DMS79 treated with DMSO at 0.1 percent for 48 hours (cell line): Measurements from ENCODE around the gene H2BK1.

Experiments used
- DNase-seq: peaks from one replicate; lab custom pipeline; 2025; lab: John Stamatoyannopoulos, UW

The H2BK1 gene

DNA sequence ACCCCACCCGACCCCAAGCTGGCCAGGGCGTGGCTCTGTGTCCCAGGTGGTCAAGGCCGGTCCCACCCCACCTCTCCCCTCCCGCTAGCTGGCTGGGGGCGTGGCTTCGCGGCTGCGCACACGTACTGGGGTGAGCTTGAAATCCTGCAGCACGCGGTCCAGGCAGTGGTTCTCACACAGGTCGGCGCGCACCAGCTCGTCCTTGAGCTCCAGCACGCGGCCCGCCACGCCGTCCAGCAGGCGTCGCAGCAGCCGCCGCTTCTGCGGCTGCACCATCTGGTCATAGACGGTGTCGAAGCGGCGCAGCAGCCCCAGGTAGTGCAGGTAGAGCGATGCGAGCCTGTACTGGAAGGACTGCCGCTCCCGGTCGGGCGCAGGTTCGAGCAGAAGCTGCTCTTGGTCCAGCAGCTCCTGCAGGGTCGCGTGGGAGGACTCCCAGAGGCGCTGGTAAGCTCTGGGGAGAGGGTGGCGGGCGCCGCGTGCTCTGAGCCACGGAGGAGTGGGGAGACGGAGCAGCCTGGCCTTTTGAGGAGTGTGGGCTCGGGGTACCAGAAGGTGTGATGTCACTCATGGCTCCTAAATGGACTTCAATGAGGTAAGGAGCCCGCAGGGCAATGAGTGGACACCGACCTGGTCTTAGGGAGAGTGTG, 5.8 kb downstream of the H2BK1 start:
- no peak for DNase-seq

DNA sequence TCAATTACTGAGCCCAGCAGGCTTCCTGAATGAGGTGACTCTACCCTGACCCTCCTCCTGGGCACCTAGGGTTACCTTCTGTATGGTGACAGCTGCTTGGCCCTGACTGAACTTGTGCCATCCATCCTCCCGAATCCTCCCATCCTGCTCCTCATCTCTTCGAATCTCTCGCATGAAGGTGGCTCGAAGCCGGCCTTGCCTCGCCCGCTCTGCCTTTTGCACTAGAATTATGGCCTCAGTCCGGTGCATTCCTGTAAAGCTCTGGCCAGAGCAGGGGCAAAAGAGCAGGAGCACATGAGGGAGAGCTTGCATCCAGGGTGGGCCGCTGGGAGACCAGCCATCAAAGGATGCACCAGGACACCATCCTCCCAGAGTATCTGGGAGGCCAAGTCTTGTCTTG, 7.5 kb downstream of the H2BK1 start:
- DNase-seq, result no peak

DNA sequence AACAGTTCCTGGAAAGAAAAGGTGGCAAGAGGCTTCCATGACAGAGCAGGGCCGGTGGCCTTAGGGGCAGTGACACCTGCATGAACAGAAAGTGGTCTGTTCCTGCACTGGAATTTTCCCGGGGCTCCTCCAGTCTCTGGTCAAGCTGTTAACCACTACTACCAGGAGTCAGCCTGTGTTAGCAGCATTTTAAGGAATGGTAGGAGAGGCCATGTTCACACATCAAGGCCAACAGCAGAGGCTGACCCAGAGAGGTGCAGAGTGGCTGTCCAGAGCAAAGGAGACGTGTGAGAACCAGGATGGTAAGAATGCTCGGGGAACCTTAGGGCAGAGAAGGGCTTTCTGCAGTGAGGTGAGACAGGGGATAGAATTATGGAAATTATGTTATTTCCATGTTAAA, 8.5 kb downstream of the H2BK1 start:
- DNase-seq, result no peak

DNA sequence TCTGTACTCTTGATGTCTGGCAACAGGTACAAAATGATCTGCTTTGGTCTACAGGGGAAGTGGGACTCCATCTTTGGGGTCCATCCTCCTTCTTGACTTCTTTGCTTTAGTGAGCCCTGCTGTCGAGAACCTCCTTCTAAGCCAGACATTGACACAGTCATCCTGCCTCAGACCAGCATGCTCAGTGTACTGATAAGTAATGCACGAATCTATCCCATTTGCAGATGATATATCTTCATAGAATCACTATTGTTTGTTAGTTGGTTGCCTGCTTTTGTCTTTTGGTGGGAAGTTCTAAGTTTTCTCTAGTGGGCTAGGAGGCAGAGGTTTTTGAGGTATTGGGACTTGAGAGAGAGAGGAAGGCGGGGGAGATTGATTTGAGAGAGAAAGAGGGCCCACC, 8.9 kb downstream of the H2BK1 start:
- no peak for DNase-seq

DNA sequence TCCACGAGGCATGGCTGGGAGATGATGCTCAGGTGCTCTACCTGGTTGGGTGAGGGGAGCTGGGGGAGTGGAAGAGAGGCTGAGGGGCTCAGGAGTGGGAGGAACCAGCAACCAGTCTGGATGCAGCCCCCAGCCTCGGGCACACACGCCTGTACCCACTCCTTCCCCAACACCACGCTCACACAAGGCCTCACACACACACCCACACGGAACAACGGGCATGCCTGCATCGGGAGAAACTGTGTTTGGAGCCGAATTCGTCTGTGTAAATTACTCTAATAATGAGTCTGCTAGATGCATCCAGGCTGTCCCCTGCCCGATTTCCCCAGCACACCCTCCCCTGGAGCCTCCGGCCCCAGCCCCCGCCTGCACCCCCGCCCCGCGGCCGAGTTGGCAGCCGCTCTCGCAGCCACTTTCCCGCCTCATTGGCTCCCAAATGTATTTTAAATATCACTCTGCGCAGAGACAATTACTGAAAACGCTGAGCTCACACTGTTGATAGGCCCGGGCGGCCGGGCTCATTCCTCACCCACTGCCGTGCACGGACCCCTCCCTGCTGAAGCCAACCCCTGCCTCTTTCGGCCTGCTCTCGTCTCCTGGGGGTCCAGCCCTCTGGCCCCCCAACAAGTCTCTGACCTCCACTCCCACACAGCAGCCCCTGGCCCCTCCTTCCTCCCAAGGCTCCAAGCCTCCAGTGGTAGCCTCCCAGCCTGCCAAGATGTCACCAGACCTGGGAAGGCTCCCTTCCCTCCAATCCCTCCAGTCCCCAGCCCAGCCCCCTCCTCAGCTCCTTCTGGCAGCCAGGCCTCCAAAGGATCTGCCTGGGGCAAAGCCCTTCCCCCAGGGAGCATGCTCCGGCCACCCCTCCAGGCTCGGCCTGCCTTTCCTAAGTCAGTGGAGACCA, 11.1 kb downstream of the H2BK1 start:
- peak; percentile 42 for DNase-seq

DNA sequence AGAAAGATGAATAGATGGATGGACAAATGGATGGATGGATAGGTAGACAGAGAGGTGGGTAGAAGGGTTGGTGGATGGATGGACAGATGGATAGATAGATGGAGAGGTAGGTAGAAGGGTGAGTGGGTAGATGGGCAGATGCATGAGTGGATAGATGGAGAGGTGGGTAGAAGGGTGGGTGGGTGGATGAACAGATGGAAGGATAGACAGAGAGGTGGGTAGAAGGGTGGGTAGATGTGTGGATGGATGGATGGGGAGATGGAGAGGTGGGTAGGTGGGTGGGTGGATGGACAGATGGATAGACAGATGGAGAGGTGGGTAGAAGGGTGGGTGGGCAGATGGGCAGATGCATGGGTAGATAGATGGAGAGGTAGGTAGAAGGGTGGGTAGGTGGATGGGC, 12.4 kb downstream of the H2BK1 start:
- no peak for DNase-seq

DNA sequence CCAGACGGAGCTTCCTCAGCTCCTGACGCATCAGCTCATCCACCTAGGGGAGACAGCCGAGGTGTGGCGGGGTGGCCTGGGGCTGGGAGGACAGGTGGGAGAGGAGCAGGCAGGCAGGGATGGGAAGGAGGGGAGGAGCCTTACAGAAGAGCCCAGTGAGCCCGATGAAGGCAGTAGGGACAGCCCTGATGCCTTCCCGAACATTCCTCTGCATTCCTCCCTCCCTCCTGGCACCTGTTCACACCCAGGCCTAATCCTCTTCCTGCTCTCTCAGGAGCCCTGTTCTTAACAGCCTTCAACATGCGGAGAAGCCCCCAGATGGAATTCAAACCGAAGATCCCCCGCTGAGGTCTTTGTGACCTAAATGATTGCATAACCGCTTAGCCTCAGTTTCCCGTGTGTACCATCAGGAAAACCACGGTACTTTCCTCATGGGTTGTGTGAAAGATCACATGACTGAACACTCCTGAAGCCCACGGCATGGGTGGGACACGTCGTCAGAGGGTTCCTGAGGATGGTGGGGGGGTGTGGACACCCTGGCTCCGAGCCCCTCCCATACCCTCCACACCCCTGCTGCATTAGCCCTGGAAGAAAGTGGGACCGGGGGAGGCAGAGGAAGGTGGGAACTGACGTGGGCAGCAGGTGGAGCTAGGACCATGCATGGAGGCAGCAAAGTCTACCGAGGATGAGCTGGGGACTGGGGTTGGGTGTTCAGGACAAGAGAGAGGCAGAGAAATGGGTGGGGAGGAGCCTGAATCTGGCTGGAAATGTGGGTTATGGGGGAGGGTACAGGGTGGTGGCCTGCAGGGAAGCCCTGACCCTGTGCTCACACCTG, 14.5 kb downstream of the H2BK1 start:
- no peak for DNase-seq

DNA sequence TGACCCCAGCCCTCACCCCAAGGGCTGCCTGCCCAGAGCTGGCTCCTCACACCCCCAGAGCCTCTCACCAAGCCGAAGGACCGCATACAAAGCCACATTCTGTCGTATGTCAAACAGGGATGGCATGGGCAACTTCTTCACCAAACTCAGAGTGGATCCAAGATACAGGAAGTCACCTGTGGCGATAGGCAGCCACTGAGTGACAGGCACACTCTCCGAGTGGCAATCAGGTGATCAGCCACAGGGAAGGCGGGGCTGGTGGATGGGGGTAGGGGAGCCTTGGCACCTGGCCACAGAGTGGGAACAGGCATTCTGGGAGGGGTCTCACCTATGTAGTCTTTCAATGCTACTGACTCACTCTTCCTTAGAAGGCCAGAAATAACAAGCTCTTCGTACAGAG, 16.1 kb downstream of the H2BK1 start:
- DNase-seq, result no peak

DNA sequence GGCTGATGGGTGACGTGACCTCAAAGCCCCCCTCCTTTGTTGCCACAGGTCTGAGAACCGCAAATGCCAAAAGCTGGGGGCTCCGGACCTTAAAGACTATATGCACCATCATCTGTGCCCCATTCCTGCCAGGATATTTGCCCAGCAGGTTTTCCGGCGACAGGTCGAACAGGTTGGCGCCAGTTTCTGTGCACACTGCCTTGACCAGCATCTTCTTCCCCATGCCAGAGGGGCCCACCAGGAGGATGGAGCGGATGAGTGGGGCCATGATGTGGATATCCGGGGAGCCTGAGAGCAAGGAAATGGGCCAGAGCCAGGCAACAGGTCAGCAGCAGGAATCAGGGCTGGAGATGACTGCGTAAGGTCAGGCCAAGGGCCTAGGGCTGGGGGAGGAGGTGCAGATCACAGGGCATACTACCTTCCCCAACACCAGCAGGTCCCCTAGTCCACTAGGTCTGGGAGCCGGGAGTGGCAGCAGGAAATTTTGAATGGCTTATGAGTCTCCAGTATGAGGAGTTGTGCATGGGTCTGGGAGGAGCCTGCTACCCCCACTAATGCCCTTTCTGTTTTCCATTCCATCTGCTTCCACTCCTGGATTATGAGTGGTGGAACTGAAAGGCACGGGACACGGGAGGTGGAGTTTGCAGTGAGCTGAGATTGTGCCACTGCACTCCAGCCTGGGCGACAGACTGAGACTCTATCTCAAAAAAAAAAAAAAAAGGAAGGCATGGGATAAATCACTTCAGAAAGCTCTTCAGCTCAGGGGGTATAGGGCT, 16.9 kb downstream of the H2BK1 start:
- DNase-seq, result no peak

DNA sequence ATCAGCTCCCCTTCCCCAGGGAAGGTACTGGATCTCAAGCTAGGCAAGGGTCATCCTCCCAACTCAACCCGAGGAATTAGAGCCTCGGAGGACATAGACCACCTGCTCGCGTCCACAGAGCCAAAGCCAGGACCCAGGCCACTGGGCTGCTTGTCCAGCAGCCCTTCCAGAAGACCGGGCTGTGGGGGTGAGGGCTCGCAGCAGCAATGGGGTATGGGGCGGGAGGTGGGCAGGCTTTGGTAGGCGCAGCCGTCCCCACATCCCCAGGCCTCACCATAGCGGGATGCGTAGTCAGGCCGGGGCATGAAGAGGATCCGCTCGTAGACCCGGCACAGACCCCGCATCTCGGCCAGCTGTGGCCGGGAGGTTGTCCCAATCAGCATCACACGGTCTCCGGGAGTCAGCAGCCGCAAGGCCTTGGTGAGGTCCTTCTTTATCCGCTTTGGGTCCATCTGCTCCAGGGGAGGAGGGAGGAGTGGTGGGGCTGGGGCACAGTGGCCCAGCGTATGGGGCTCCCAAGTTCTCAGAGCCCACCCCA, 18.2 kb downstream of the H2BK1 start:
- DNase-seq, result no peak

DNA sequence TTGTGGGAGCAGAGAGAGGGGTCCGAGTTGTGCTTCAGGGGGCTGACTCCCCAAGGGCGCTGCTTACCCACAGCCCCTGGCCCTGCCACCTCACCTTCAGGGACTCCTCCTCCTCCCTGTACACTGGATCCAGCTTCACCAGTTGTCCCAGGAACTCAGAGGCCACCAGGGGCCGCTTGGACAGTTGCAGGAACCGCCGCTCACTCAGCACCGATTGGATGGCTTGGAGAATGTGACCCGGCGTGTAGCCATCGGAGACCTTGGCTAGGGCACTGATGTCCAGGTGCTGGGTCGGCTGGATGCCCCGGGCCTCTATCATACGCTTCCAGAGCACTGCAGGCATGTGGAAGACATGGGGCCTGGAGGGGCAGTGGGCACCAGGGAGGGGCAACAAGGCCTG, 18.7 kb downstream of the H2BK1 start:
- DNase-seq, result no peak

DNA sequence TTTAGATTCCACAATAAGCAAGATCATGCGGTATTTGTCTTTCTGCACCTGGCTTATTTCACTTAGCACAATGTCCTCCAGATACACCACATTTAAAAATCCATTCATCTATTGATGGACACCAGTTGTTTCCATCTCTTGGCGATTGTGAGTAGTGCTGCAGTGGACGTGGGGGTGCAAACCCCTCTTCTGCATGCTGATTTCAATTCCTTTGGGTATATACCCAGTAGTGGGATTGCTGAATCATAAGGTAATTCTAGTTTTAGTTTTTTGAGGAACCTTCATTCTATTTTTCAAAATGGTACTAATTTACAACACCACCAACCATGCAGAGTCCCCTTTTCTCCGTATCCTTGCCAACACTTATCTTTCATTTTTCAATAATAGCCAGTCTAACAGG, 21.2 kb downstream of the H2BK1 start:
- DNase-seq, result no peak

DNA sequence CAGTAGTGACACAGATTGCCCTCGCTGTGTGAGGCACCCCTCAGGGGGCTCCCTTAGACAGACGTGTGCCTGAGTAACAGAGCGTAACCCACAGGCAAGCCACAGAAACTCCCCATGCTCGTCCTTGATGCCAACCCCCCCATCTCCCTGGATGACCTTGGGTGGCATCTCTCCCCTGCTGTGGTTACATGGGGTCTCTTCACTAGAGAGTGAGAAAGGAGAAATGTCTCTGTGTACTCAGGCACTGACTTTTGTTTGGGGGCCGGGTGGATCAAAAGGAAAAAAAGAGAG, 22.1 kb downstream of the H2BK1 start:
- no peak for DNase-seq

DNA sequence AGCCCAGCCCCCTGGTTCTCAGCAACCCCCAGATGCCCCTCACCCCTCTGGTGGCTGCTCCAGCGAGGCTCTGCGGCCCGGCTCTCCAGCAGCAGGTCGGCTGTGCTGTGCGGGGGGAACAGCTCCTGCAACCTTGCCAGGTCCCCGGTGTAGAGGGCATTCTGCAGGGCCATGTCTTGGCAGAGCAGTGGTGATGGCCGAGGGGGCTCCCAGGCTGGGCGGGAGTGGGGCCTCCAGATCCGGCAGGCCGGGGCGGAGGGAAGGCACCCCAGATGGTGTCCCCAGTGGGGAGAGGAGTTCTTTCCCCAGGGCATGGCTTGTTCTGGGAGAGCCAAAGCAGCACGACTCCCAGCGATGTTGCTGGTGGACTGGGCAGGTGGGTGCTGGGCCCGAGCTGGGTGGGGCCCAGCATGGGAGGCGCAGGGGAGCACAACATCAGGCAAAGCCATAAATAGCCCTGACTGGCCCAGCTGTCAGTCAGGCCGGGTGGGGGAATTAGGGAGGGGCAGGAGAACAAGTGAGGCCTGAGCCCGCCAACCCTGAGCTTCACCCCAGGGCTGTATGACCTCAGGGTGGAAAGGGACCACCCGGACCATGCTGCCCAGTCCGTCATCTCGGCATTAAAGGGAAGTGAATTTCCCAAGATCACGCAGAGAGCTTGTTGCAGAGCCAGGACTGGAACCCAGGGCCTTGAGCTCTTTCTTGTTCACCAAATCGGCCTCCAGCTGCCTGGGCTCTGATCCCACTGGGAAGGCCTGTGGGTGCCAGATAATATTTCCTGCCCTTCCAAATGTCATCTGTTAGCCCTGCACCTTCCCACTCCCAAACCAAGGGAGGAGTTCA, 22.7 kb downstream of the H2BK1 start:
- DNase-seq, result no peak

DNA sequence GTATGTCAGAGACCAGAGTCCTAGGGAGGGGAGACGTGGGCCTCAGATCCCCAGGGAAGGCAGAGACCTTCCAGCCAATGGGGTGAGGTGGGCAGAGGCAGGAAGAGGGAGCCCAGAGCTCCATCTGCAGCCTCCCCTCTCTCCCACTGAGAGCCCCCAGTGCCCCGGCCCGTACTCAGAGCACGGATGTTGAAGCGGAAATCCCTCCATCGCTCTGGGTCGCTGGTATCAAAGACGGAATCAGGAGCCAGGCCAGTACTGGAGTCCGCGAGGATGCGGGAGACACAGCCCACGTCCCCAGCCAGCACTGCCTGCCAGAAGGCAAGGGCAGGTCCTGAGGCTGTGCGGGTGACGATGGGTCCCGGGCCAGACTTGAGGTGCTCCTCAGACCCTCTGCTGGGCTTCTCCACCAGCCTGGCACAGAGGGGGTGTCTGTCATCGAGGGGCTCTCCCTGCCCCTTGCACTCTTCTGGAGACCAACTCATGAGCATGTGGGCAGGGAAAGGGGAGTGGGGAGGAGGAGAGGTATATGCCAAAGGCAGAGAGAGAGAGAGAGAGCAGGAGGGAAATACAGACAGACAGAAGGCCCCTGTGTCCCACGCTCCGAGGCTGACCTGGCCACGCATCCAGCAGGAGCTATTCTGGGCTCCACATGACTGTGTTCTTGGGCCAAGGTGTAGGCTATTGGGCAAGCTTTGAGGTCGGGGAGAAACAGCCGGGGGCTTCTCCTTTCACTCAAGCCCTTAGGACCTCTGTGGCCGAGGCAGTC, 23.5 kb downstream of the H2BK1 start, which contains the start of gene ASB10:
TSS of gene ASB10 (minus strand) at position 611 of the 769 bp plus-strand sequence. CDS start at position 491, 120 bp downstream.
- DNase-seq, result no peak

DNA sequence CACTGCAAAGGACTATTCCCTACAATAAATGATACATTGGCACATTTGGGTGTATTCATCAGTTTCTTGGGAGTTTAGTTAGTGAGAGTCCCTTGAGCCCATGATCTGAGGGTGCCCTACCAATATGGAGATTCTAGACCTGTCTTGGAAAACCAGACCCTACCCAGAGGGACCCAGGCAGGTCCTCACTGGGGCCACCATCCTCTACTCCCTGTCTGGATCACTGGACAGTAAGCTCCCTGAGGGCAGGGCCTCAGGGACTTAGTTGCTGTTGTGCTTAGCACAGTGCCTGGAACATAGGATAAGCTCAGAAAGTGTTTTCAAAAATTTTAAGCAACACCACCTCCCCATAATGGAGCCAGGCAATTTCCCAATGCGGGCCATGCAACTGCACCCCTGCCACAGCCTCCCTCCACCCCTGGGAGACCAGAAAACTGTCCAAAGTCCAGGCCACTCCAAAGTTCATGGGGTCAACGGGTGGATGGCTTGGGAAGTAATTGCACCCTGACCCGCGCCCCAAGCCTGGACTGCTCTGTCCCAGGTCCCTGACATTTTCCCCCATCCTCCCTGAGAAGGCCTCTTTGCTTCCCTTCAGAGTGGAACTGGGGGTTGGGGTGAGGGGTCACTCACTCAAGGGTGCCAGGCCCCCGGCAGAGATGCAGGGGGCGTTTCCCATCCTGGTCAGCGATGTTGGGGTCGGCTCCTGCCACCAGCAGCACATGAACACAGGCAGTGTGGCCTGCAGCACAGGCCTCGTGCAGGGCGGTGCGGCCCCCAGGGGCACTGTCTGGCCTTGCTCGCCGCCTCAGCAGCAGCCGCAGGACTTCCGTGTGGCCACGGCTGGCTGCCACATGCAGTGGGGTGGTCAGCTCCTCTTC, 24.3 kb downstream of the H2BK1 start:
- DNase-seq, result no peak

DNA sequence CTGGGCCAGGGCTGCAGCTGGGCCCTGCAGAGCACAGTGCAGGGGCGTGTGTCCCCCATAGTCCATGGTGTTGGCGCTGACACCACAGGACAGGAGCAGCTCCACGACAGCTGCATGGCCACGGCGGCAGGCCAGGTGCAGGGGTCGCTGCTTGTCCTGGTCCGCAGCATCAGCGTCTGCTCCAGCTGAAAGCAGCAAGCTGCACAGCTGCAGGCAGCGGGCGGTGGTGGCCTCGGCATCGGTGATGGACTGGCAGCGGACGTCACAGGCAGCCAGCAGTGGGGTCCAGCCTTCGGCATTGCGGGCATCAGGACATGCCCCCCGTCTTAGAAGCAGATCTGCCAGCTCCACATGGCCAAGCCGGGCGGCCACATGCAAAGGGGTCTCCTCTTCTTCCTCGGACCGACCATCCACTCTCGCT, 29.3 kb downstream of the H2BK1 start:
- no peak for DNase-seq

DNA sequence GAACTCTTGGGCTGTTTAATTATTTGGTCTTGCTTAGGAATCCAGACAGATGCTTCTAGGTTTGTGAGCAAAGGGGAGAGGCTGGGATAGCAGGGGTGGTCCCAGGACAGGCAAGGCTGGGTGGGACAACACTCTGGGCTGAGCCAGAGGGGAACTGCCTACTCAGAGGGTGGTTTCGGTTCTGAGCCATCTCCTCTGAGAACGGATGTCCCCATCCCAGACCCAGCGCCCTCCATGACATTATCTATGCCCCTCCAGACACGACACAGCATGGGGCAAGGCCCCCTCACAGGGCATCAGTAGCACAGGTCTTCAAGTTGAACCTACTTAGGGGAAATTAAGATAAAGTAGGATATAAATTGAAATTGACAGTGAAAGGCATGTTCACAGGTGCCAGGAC, 30.3 kb downstream of the H2BK1 start:
- no peak for DNase-seq

DNA sequence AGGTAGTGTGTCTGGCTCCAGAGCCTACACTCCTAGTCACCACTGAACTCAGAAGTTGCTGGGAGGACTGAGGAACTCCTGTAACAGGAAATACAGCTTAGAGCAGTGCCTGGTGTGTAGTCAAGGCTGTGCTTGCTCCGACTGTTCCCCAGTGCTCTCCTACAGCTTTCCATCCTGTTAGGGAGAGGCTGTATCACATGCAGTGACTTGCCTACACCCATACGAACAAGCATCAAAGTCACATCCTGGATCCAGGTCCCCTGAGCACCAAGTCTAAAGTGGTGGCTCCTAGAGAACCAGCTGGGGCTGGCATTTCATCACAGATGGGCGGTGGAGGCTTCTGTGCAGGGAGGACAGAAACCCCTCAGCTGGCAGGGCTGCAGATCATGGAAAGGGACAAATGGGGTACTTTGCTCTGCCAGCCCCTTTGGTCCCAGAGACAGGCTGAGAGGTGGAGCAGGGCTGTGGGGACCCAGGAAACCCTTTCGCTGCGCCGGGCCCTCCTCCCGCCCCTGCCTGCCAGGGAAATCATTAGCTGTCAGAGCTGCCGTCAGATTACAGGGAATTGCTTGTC, 30.9 kb downstream of the H2BK1 start:
- DNase-seq, result no peak
